ENCODE measurements around the gene KIRREL3. TPM values are rescaled to one million over a fixed set of nuclear protein-coding genes. Genes with fewer than 3 reads are reported as not detected.

Gene KIRREL3
- total and polyA plus RNA-seq, 2 of the 4 experiments (the other 2 are of a cell fraction), result 10.9 to 15.9 TPM

- Histone ChIP-seq H3K4me1 (ENCODE audit: control insufficient read depth, insufficient read depth, low read length) (peaks cover 3% of the 10 kb centered on the region), H2BK15ac (ENCODE audit: low read depth, low read length) (no peak overlapping the region), H3K14ac (replicated peaks; ENCODE audit: low read depth, low read length) (no peak overlapping the region), H3K9me3 (ENCODE audit: control insufficient read depth, insufficient read depth, low read length) (no peaks in the 10 kb centered on the region), H3K27ac (ENCODE audit: insufficient read depth, low read length) (no peak overlapping the region), H4K5ac (ENCODE audit: low read depth, low read length) (no peak overlapping the region), H2AK5ac (ENCODE audit: low read depth, low read length) (no peak overlapping the region), H4K8ac (ENCODE audit: low read depth in 2 of 2, low read length in 2 of 2) (no peak overlapping the region), H3K4me2 (ENCODE audit: low read depth, low read length) (no peak overlapping the region), H2BK5ac (ENCODE audit: low read depth, low read length, poor library complexity, severe bottlenecking) (no peak overlapping the region), H2AFZ (replicated peaks; ENCODE audit: low read length, poor library complexity) (no peak overlapping the region), H3K56ac (ENCODE audit: extremely low read depth, insufficient read depth, low read length) (no peak overlapping the region), H3K27me3 (ENCODE audit: control insufficient read depth, insufficient read depth, low read length) (no peaks in the 10 kb centered on the region), H3K36me3 (ENCODE audit: control insufficient read depth, insufficient read depth, low read length) (no peaks in the 10 kb centered on the region), H2BK20ac (ENCODE audit: low read depth, low read length) (no peak overlapping the region), H4K20me1 (ENCODE audit: insufficient read depth, low read length) (no peaks in the 10 kb centered on the region), H3K4ac (ENCODE audit: low read depth, low read length) (no peak overlapping the region), H3K18ac (ENCODE audit: low read depth, low read length) (no peak overlapping the region), H3K9ac (ENCODE audit: low read depth, low read length) (no peak overlapping the region), H3K4me3 (ENCODE audit: insufficient read depth, low read depth, low read length) (no peak overlapping the region), H2AK9ac (replicated peaks; ENCODE audit: low read depth, low read length, poor library complexity) (no peak overlapping the region), H3K23ac (ENCODE audit: low read depth, low read length) (no peak overlapping the region), H3K79me1 (ENCODE audit: low read depth in 1 of 2, low read length in 2 of 2) (no peaks in the 10 kb centered on the region), H3K9me1 (ENCODE audit: insufficient read depth, low read length) (no peaks in the 10 kb centered on the region; the same call in 1 of the 2 replicates), H2BK120ac (ENCODE audit: low read depth, low read length) (no peak overlapping the region), H4K91ac (ENCODE audit: insufficient read depth, low read depth, low read length) (no peak overlapping the region)
- intact Hi-C loops (cut with micrococcal nuclease) (no loop called here), dilution Hi-C loops (cut with HindIII; ENCODE audit: low sequenced_read_pairs, unreplicated experiment) (no loop called here), in situ Hi-C loops (cut with MboI; ENCODE audit: low sequenced_read_pairs) (no loop called here)
- WGBS, 2 experiments (ENCODE audit: extremely low coverage in 2 of 2, insufficient read length in 1 of 2), result 100% methylated on average over 2 of the region's 9 CpGs; no CpG with 5 or more reads in 1 of the 2 experiments
- ChIA-PET CTCF (no interaction called here), POLR2A (ENCODE audit: unreplicated experiment) (no interaction called here)
- DNase-seq, result no peak
- TF ChIP-seq MAZ (IDR thresholded peaks at IDR 0.05; ENCODE audit: borderline replicate concordance, low read depth, low read length), result no peak
- TF ChIP-seq RAD21 (IDR thresholded peaks at IDR 0.05; ENCODE audit: low read length), result no peak
- TF ChIP-seq, protein P1, sequence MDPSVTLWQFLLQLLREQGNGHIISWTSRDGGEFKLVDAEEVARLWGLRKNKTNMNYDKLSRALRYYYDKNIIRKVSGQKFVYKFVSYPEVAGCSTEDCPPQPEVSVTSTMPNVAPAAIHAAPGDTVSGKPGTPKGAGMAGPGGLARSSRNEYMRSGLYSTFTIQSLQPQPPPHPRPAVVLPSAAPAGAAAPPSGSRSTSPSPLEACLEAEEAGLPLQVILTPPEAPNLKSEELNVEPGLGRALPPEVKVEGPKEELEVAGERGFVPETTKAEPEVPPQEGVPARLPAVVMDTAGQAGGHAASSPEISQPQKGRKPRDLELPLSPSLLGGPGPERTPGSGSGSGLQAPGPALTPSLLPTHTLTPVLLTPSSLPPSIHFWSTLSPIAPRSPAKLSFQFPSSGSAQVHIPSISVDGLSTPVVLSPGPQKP (IDR thresholded peaks at IDR 0.05; ENCODE audit: borderline replicate concordance, low read depth, low read length), result no peak
- no TSS peak for BruUV-seq (replicated peaks)
- no peak for ATAC-seq (ENCODE audit: low read depth)
Measured at GRCh38 chr11:126476977-126477376, 523.6 kb downstream of the KIRREL3 start.

All from IMR-90 (cell line).